ENCODE data around the gene ALKBH8.
"Not testable (repeated sequence)": the region's sequence is repeated elsewhere in the genome, so short reads cannot be mapped to it uniquely, and the experiment has no call there.

Gene ALKBH8

GRCh38 chr11:107565219-107565937 is at the start of gene ALKBH8:
TSS of gene ALKBH8 (minus strand) at chr11:107565735. CDS start at chr11:107560893, 4,842 bp downstream.
- DNase-seq: peak; percentile 37

- DNase-seq: no peak
Observed at GRCh38 chr11:107612445-107612844, 46.9 kb upstream of the ALKBH8 start.

- no peak for DNase-seq
Observed at GRCh38 chr11:107609400-107610218, 44.1 kb upstream of the ALKBH8 start.

- no peak for DNase-seq
Observed at GRCh38 chr11:107608809-107609208, 43.3 kb upstream of the ALKBH8 start.

- DNase-seq: no peak
Observed at GRCh38 chr11:107606141-107606540, 40.6 kb upstream of the ALKBH8 start.

- DNase-seq: no peak
Observed at GRCh38 chr11:107605061-107606006, 39.8 kb upstream of the ALKBH8 start.

GRCh38 chr11:107598225-107599139 is 32.9 kb upstream of the ALKBH8 start:
- no peak for DNase-seq

GRCh38 chr11:107594736-107595135 is 29.2 kb upstream of the ALKBH8 start:
- no peak for DNase-seq

GRCh38 chr11:107593951-107594350 is 28.4 kb upstream of the ALKBH8 start:
- no peak for DNase-seq

- DNase-seq: no peak
Observed at GRCh38 chr11:107592813-107593212, 27.3 kb upstream of the ALKBH8 start.

- DNase-seq: no peak
Observed at GRCh38 chr11:107592231-107592590, 26.7 kb upstream of the ALKBH8 start.

- no peak for DNase-seq
Observed at GRCh38 chr11:107591378-107592230, 26.1 kb upstream of the ALKBH8 start.

GRCh38 chr11:107590460-107591377 is 25.2 kb upstream of the ALKBH8 start, which contains the start of gene ELMOD1:
TSS of gene ELMOD1 (plus strand) at chr11:107591147. CDS start at chr11:107618190, 27,043 bp downstream.
- no peak for DNase-seq

- no peak for DNase-seq
Observed at GRCh38 chr11:107587306-107587979, 21.9 kb upstream of the ALKBH8 start.

- DNase-seq: no peak
Observed at GRCh38 chr11:107583629-107584195, 18.2 kb upstream of the ALKBH8 start.

- no peak for DNase-seq
Observed at GRCh38 chr11:107581147-107581546, 15.6 kb upstream of the ALKBH8 start.

- not testable (repeated sequence) for DNase-seq
Observed at GRCh38 chr11:107579169-107579568, 13.6 kb upstream of the ALKBH8 start.

- no peak for DNase-seq
Observed at GRCh38 chr11:107577346-107577711, 11.8 kb upstream of the ALKBH8 start.
